NCI-H187 treated with DMSO at 0.1 percent for 48 hours (cell line): ENCODE results near the gene FCGR2B.
"Not testable (repeated sequence)": the region's sequence is repeated elsewhere in the genome, so short reads cannot be mapped to it uniquely, and the experiment has no call there.

Experiments
- DNase-seq: peaks from one replicate; lab custom pipeline; 2025; lab: John Stamatoyannopoulos, UW

FCGR2B gene

GRCh38 chr1:161647507-161648360 lies 15.2 kb upstream of the FCGR2B start:
- DNase-seq = not testable (repeated sequence)

GRCh38 chr1:161653541-161653940 lies 9.4 kb upstream of the FCGR2B start:
- DNase-seq = not testable (repeated sequence)

- DNase-seq = not testable (repeated sequence)
Measured at GRCh38 chr1:161653971-161654370, 9.0 kb upstream of the FCGR2B start.

GRCh38 chr1:161658524-161658923 lies 4.4 kb upstream of the FCGR2B start:
- not testable (repeated sequence) for DNase-seq

- not testable (repeated sequence) for DNase-seq
Measured at GRCh38 chr1:161661660-161662311, 1.2 kb upstream of the FCGR2B start.

- DNase-seq = not testable (repeated sequence)
Measured at GRCh38 chr1:161663569-161663968, 626 bp downstream of the FCGR2B start.

GRCh38 chr1:161664689-161665088 lies 1.7 kb downstream of the FCGR2B start:
- DNase-seq = not testable (repeated sequence)

GRCh38 chr1:161671045-161672020 lies 8.4 kb downstream of the FCGR2B start:
- DNase-seq = not testable (repeated sequence)

- not testable (repeated sequence) for DNase-seq
Measured at GRCh38 chr1:161673437-161673836, 10.5 kb downstream of the FCGR2B start.

- not testable (repeated sequence) for DNase-seq
Measured at GRCh38 chr1:161674447-161674846, 11.5 kb downstream of the FCGR2B start.

GRCh38 chr1:161674908-161675307 lies 12.0 kb downstream of the FCGR2B start:
- DNase-seq = not testable (repeated sequence)

- no peak for DNase-seq
Measured at GRCh38 chr1:161676441-161676840, 13.5 kb downstream of the FCGR2B start.

- DNase-seq = no peak
Measured at GRCh38 chr1:161676958-161677689, 14.2 kb downstream of the FCGR2B start.

GRCh38 chr1:161678500-161678899 lies 15.6 kb downstream of the FCGR2B start:
- DNase-seq = no peak

GRCh38 chr1:161681879-161682278 lies 18.9 kb downstream of the FCGR2B start:
- no peak for DNase-seq

- DNase-seq = no peak
Measured at GRCh38 chr1:161688946-161689345, 26.0 kb downstream of the FCGR2B start.

- DNase-seq = no peak
Measured at GRCh38 chr1:161691846-161692245, 28.9 kb downstream of the FCGR2B start.

GRCh38 chr1:161693020-161693712 lies 30.2 kb downstream of the FCGR2B start:
- DNase-seq = not testable (repeated sequence)

- DNase-seq = not testable (repeated sequence)
Measured at GRCh38 chr1:161698302-161698701, 35.4 kb downstream of the FCGR2B start.

GRCh38 chr1:161702250-161702649 lies 39.3 kb downstream of the FCGR2B start:
- DNase-seq = no peak

GRCh38 chr1:161705537-161705936 lies 42.6 kb downstream of the FCGR2B start:
- no peak for DNase-seq
